Fibroblast of lung (primary cell): Measurements from ENCODE around the gene NT5DC3. TPM values are rescaled to one million over a fixed set of nuclear protein-coding genes. Genes with fewer than 3 reads are reported as not detected.

Experiments used
- DNase-seq, 2 donors: peaks; one replicate each; pipeline versions ENCODE4 v3.0.0 to v3.0.0-alpha.2; 2010; ENCODE audit warnings: low read depth in 2 of 2
- H2AFZ ChIP-seq: 2 replicates; pipeline ENCODE4 v1.5.1; 2012; ENCODE audit warnings: low read length, control low read depth, inconsistent platforms
- H3K27ac ChIP-seq: 2 replicates; pipeline ENCODE4 v1.5.1; 2011; ENCODE audit warnings: low read length, control low read depth; ENCODE audit not compliant: insufficient read depth
- H3K27me3 ChIP-seq: 2 replicates; pipeline ENCODE4 v1.5.1; 2011; ENCODE audit warnings: mild to moderate bottlenecking, low read length; ENCODE audit not compliant: control insufficient read depth, insufficient read depth
- H3K36me3 ChIP-seq: 2 replicates; pipeline ENCODE4 v1.5.1; 2011; ENCODE audit warnings: low read length; ENCODE audit not compliant: control insufficient read depth, insufficient read depth
- H3K4me1 ChIP-seq: 2 replicates; pipeline ENCODE4 v1.5.1; 2011; ENCODE audit warnings: low read length; ENCODE audit not compliant: control insufficient read depth, insufficient read depth; ENCODE audit errors: extremely low read depth
- H3K4me2 ChIP-seq: 2 replicates; pipeline ENCODE4 v1.5.1; 2011; ENCODE audit warnings: low read length, control low read depth; ENCODE audit not compliant: insufficient read depth; ENCODE audit errors: extremely low read depth
- H3K4me3 ChIP-seq, 4 experiments: fragments of 200-600 bp in 1 of 4; sonication (generic) in 1 of 4; replicated peaks in 1 of 4; 2 replicates each; pipeline ENCODE4 v1.5.1; 2011 to 2016; ENCODE audit warnings: low read length in 4 of 4, low read depth in 3 of 4, mild to moderate bottlenecking in 3 of 4, control low read depth in 2 of 4, inconsistent platforms in 1 of 4, mixed read lengths in 1 of 4; ENCODE audit not compliant: insufficient read depth in 1 of 4; ENCODE audit errors: control extremely low read depth in 1 of 4
- H3K79me2 ChIP-seq: 2 replicates; pipeline ENCODE4 v1.5.1; 2012; ENCODE audit warnings: mild to moderate bottlenecking, low read length, inconsistent platforms; ENCODE audit not compliant: control insufficient read depth, insufficient read depth
- H3K9ac ChIP-seq: 2 replicates; pipeline ENCODE4 v1.5.1; 2011; ENCODE audit warnings: mild to moderate bottlenecking, low read length, control low read depth; ENCODE audit not compliant: insufficient read depth
- H3K9me3 ChIP-seq: 2 replicates; pipeline ENCODE4 v1.5.1; 2012; ENCODE audit warnings: low read depth, low read length; ENCODE audit not compliant: control insufficient read depth, insufficient read depth
- H4K20me1 ChIP-seq: 2 replicates; pipeline ENCODE4 v1.5.1; 2011; ENCODE audit warnings: low read length; ENCODE audit not compliant: control insufficient read depth, insufficient read depth; ENCODE audit errors: extremely low read depth
- CTCF ChIP-seq, 2 donors: IDR thresholded peaks in 1 of 2; conservative IDR thresholded peaks in 1 of 2; 1 replicate in 1 of 2; 2 replicates in 1 of 2; pipeline ENCODE4 v1.5.1; 2011 to 2012; ENCODE audit warnings: low read length in 2 of 2, control low read depth in 1 of 2, inconsistent platforms in 1 of 2, low read depth in 1 of 2, mild to moderate bottlenecking in 1 of 2
- EZH2 ChIP-seq: IDR thresholded peaks from 2 replicates; pipeline ENCODE4 v1.5.1; 2012; ENCODE audit warnings: low read length, control low read depth, mild to moderate bottlenecking; ENCODE audit errors: missing control alignments
- polyA plus RNA-seq, 2 donors: library from polyadenylated mRNA; depleted of rRNA in 1 of 2; stranded (reverse) in 1 of 2; unstranded in 1 of 2; fragments of >200 nt; gene quantifications; 2 replicates each; pipeline ENCODE4 v1.2.1, GENCODE V29; 2011 to 2012; ENCODE audit warnings: missing spikeins in 1 of 2
- total RNA-seq: library from RNA; depleted of rRNA; stranded (reverse); fragments of >200 nt; gene quantifications from 2 replicates; pipeline ENCODE4 v1.2.1, GENCODE V29; 2014

The NT5DC3 gene
- total and polyA plus RNA-seq, 2 donors (not counting 1 experiment from before 2014, with no cell fraction given): 4.1 to 10.4 TPM

- Histone ChIP-seq H3K79me2 (no peaks in the 10 kb centered on the region), H4K20me1 (no peaks in the 10 kb centered on the region), H2AFZ (no peak overlapping the region), H3K27me3 (no peaks in the 10 kb centered on the region), H3K9me3 (no peaks in the 10 kb centered on the region), H3K27ac (no peak overlapping the region), H3K9ac (no peak overlapping the region), H3K4me1 (no peaks in the 10 kb centered on the region), H3K4me3 (no peak overlapping the region), H3K4me2 (no peak overlapping the region), H3K36me3 (no peaks in the 10 kb centered on the region)
- TF ChIP-seq CTCF (conservative IDR thresholded peaks at IDR 0.05 in 1 of 2, IDR thresholded peaks at IDR 0.05 in 1 of 2; ENCODE audit: low read depth in 1 of 2, low read length in 2 of 2) (no peak), EZH2 (no peak)
- DNase-seq: no peak
Measured at GRCh38 chr12:103881261-103881660, 40.2 kb upstream of the NT5DC3 start.

GRCh38 chr12:103880299-103881142 is 39.5 kb upstream of the NT5DC3 start:
- Histone ChIP-seq H4K20me1 (no peaks in the 10 kb centered on the region), H3K9ac (no peak overlapping the region), H3K9me3 (no peaks in the 10 kb centered on the region), H3K36me3 (no peaks in the 10 kb centered on the region), H3K27me3 (no peaks in the 10 kb centered on the region), H2AFZ (no peak overlapping the region), H3K4me3 (no peak overlapping the region), H3K4me1 (no peaks in the 10 kb centered on the region), H3K27ac (no peak overlapping the region), H3K4me2 (no peak overlapping the region), H3K79me2 (no peaks in the 10 kb centered on the region)
- TF ChIP-seq CTCF (conservative IDR thresholded peaks at IDR 0.05 in 1 of 2, IDR thresholded peaks at IDR 0.05 in 1 of 2; ENCODE audit: low read depth in 1 of 2, low read length in 2 of 2) (no peak), EZH2 (no peak)
- no peak for DNase-seq

- Histone ChIP-seq H3K79me2 (no peaks in the 10 kb centered on the region), H3K36me3 (no peaks in the 10 kb centered on the region), H3K4me1 (no peaks in the 10 kb centered on the region), H3K9ac (no peak overlapping the region), H3K9me3 (no peaks in the 10 kb centered on the region), H3K27me3 (no peaks in the 10 kb centered on the region), H3K4me3 (no peak overlapping the region), H2AFZ (no peak overlapping the region), H3K4me2 (no peak overlapping the region), H4K20me1 (no peaks in the 10 kb centered on the region), H3K27ac (no peak overlapping the region)
- TF ChIP-seq CTCF (conservative IDR thresholded peaks at IDR 0.05 in 1 of 2, IDR thresholded peaks at IDR 0.05 in 1 of 2; ENCODE audit: low read depth in 1 of 2, low read length in 2 of 2) (no peak), EZH2 (no peak)
- DNase-seq: no peak
Measured at GRCh38 chr12:103879878-103880277, 38.8 kb upstream of the NT5DC3 start.
